ENCODE measurements around the gene IPCEF1. TPM values are rescaled to one million over a fixed set of nuclear protein-coding genes. Genes with fewer than 3 reads are reported as not detected.

The IPCEF1 gene
- total and polyA plus RNA-seq, 2 experiments from 2014 or later: 0.80 TPM; not detected in 1

GRCh38 chr6:154354265-154354777, 2.3 kb downstream of the IPCEF1 start:
- no peaks in the 10 kb centered on the region for H3K27me3 ChIP-seq
- no peak overlapping the region for H3K4me2 ChIP-seq
- no peaks in the 10 kb centered on the region for H3K79me2 ChIP-seq
- 93% methylated on average over 7 of the region's 8 CpGs for WGBS (ENCODE audit: low lambda C conversion rate, missing lambda C conversion rate)
- no peaks in the 10 kb centered on the region for H3K9me3 ChIP-seq (ENCODE audit: low read depth)
- no peak for DNase-seq (ENCODE audit: low spot score)
- H4K20me1 ChIP-seq (ENCODE audit: insufficient read depth, poor library complexity, severe bottlenecking): no peaks in the 10 kb centered on the region
- TF ChIP-seq CTCF (IDR thresholded peaks at IDR 0.05; ENCODE audit: poor library complexity) (no peak), EZH2phosphoT487 (IDR thresholded peaks at IDR 0.05; ENCODE audit: low read depth, severe bottlenecking, unreplicated experiment) (no peak), EZH2 (IDR thresholded peaks at IDR 0.05; ENCODE audit: borderline replicate concordance) (no peak)
- no peaks in the 10 kb centered on the region for H3K9me2 ChIP-seq (replicated peaks; ENCODE audit: insufficient read depth)
- H3K27ac ChIP-seq: no peak overlapping the region
- H3K36me3 ChIP-seq (replicated peaks; ENCODE audit: insufficient read depth, low read depth): no peaks in the 10 kb centered on the region
- no peaks in the 10 kb centered on the region for H3K4me1 ChIP-seq (ENCODE audit: insufficient read depth)
- H2AFZ ChIP-seq: no peak overlapping the region
- no peak overlapping the region for H3K4me3 ChIP-seq

GRCh38 chr6:154353626-154354025, 3.0 kb downstream of the IPCEF1 start:
- H3K4me2 ChIP-seq: no peak overlapping the region
- WGBS (ENCODE audit: low lambda C conversion rate, missing lambda C conversion rate): 97% methylated on average over 1 of the region's 1 CpG
- no peak overlapping the region for H2AFZ ChIP-seq
- no peak overlapping the region for H3K4me3 ChIP-seq
- H3K9me3 ChIP-seq (ENCODE audit: low read depth): no peaks in the 10 kb centered on the region
- H3K4me1 ChIP-seq (ENCODE audit: insufficient read depth): no peaks in the 10 kb centered on the region
- TF ChIP-seq EZH2 (IDR thresholded peaks at IDR 0.05; ENCODE audit: borderline replicate concordance) (no peak), CTCF (IDR thresholded peaks at IDR 0.05; ENCODE audit: poor library complexity) (no peak)
- no peaks in the 10 kb centered on the region for H3K27me3 ChIP-seq
- no peaks in the 10 kb centered on the region for H3K9me2 ChIP-seq (replicated peaks; ENCODE audit: insufficient read depth)
- H4K20me1 ChIP-seq (ENCODE audit: insufficient read depth, poor library complexity, severe bottlenecking): no peaks in the 10 kb centered on the region
- H3K36me3 ChIP-seq (replicated peaks; ENCODE audit: insufficient read depth, low read depth): no peaks in the 10 kb centered on the region
- no peaks in the 10 kb centered on the region for H3K79me2 ChIP-seq
- H3K27ac ChIP-seq: no peak overlapping the region
- DNase-seq (ENCODE audit: low spot score): no peak

- Histone ChIP-seq H3K4me1 (ENCODE audit: insufficient read depth) (no peaks in the 10 kb centered on the region), H3K9me2 (replicated peaks; ENCODE audit: insufficient read depth) (no peaks in the 10 kb centered on the region), H3K27me3 (no peaks in the 10 kb centered on the region), H3K4me2 (no peak overlapping the region), H2AFZ (no peak overlapping the region), H3K27ac (no peak overlapping the region), H3K9me3 (ENCODE audit: low read depth) (no peaks in the 10 kb centered on the region), H3K36me3 (replicated peaks; ENCODE audit: insufficient read depth, low read depth) (no peaks in the 10 kb centered on the region), H3K4me3 (no peak overlapping the region), H3K79me2 (no peaks in the 10 kb centered on the region), H4K20me1 (ENCODE audit: insufficient read depth, poor library complexity, severe bottlenecking) (no peaks in the 10 kb centered on the region)
- TF ChIP-seq CTCF (IDR thresholded peaks at IDR 0.05; ENCODE audit: poor library complexity) (no peak), EZH2 (IDR thresholded peaks at IDR 0.05; ENCODE audit: borderline replicate concordance) (no peak), EZH2phosphoT487 (IDR thresholded peaks at IDR 0.05; ENCODE audit: low read depth, severe bottlenecking, unreplicated experiment) (no peak)
- 95% methylated on average over 15 of the region's 15 CpGs for WGBS (ENCODE audit: low lambda C conversion rate, missing lambda C conversion rate)
- no peak for DNase-seq (ENCODE audit: low spot score)
Measured at GRCh38 chr6:154352898-154353585, 3.6 kb downstream of the IPCEF1 start.
